DMS153 treated with DMSO at 0.1 percent for 48 hours (cell line): Measurements from ENCODE around the gene PLA2G6.
A peak's percentile ranks its signal among the peaks of the same experiment; 100 is the strongest.
"Not testable (repeated sequence)": the region's sequence is repeated elsewhere in the genome, so short reads cannot be mapped to it uniquely, and the experiment has no call there.

ENCODE experiments used
- DNase-seq: peaks from one replicate; lab custom pipeline; 2025; ENCODE audit not compliant: unreplicated experiment; lab: John Stamatoyannopoulos, UW

PLA2G6 gene

GRCh38 chr22:38191731-38192474, 10.3 kb upstream of the PLA2G6 start:
- no peak for DNase-seq

GRCh38 chr22:38191055-38191454, 9.4 kb upstream of the PLA2G6 start:
- DNase-seq: no peak

GRCh38 chr22:38190581-38190980, 9.0 kb upstream of the PLA2G6 start:
- DNase-seq: no peak

GRCh38 chr22:38189104-38189503, 7.5 kb upstream of the PLA2G6 start:
- DNase-seq: no peak

GRCh38 chr22:38187413-38188212, 6.0 kb upstream of the PLA2G6 start:
- peak; percentile 44 for DNase-seq

GRCh38 chr22:38186429-38186828, 4.8 kb upstream of the PLA2G6 start:
- DNase-seq: no peak

- DNase-seq: no peak
Observed at GRCh38 chr22:38184788-38185187, 3.2 kb upstream of the PLA2G6 start.

- DNase-seq: no peak
Observed at GRCh38 chr22:38180841-38181452, 683 bp downstream of the PLA2G6 start.

- not testable (repeated sequence) for DNase-seq
Observed at GRCh38 chr22:38178605-38178937, 3.1 kb downstream of the PLA2G6 start.

- peak; percentile 71 for DNase-seq
Observed at GRCh38 chr22:38177926-38178604, 3.6 kb downstream of the PLA2G6 start.

- not testable (repeated sequence) for DNase-seq
Observed at GRCh38 chr22:38177571-38177925, 4.1 kb downstream of the PLA2G6 start.

- no peak for DNase-seq
Observed at GRCh38 chr22:38177044-38177443, 4.6 kb downstream of the PLA2G6 start.

- DNase-seq: no peak
Observed at GRCh38 chr22:38176170-38176741, 5.4 kb downstream of the PLA2G6 start.

- DNase-seq: no peak
Observed at GRCh38 chr22:38175206-38176118, 6.2 kb downstream of the PLA2G6 start.

GRCh38 chr22:38174626-38175025, 7.0 kb downstream of the PLA2G6 start:
- no peak for DNase-seq

GRCh38 chr22:38173641-38173906, 8.1 kb downstream of the PLA2G6 start:
- no peak for DNase-seq

GRCh38 chr22:38172832-38173640, 8.6 kb downstream of the PLA2G6 start:
- peak; percentile 85 for DNase-seq

- DNase-seq: peak; percentile 17
Observed at GRCh38 chr22:38171927-38172831, 9.5 kb downstream of the PLA2G6 start.

- DNase-seq: no peak
Observed at GRCh38 chr22:38170469-38170868, 11.2 kb downstream of the PLA2G6 start.
